GM21390 (cell line): ENCODE results near the gene LONP2.
"Not testable (repeated sequence)": the region's sequence is repeated elsewhere in the genome, so short reads cannot be mapped to it uniquely, and the experiment has no call there.

Experiments used
- ATAC-seq: cut with Tn5 transposase; IDR thresholded peaks from one replicate; pipeline ENCODE4 v1.9.1; 2021; ENCODE audit not compliant: unreplicated experiment

The LONP2 gene

DNA sequence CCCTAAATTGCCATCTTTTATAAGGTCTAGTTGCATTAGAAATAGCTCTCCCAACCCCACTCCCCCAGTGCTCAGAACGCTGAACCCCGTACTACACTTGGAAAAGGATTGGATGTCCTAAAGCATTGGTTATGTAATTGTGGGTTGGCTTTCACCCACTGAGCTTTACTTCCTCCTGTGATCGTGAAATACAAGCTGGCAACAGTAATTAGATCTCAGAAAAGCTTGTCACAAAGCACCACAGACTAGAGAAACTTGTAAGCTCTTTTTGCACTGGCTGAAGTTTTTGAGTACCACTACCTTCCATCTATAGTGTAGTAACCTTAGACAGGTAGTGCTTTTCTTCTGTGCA is 86.7 kb downstream of the LONP2 start:
- ATAC-seq, result no peak

- ATAC-seq, result no peak
Measured at GRCh38 chr16:48332978-48333377, 88.9 kb downstream of the LONP2 start.

DNA sequence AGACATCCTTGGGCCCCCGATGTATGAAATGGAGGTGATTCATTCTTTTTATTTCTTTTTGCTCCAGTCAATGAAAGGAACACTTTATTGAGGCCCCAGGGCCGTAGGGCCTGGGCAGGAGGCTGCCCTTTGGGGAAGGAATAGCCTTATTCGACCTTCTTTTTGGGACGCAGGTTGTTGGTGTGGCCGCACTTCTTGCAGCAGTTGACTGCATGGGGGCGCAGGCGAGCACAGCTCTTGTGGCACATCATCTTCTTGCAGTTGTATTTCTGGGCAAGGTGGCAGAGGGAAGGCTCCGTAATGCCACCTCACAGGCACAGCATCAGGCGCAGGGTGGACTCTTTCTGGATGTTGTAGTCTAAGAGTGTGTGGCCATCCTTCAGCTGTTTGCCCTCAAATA is 90.2 kb downstream of the LONP2 start:
- ATAC-seq, result no peak

- no peak for ATAC-seq
Measured at GRCh38 chr16:48335961-48336360, 91.9 kb downstream of the LONP2 start.

- no peak for ATAC-seq
Measured at GRCh38 chr16:48340054-48340453, 96.0 kb downstream of the LONP2 start.

- no peak for ATAC-seq
Measured at GRCh38 chr16:48342591-48342990, 98.5 kb downstream of the LONP2 start.

DNA sequence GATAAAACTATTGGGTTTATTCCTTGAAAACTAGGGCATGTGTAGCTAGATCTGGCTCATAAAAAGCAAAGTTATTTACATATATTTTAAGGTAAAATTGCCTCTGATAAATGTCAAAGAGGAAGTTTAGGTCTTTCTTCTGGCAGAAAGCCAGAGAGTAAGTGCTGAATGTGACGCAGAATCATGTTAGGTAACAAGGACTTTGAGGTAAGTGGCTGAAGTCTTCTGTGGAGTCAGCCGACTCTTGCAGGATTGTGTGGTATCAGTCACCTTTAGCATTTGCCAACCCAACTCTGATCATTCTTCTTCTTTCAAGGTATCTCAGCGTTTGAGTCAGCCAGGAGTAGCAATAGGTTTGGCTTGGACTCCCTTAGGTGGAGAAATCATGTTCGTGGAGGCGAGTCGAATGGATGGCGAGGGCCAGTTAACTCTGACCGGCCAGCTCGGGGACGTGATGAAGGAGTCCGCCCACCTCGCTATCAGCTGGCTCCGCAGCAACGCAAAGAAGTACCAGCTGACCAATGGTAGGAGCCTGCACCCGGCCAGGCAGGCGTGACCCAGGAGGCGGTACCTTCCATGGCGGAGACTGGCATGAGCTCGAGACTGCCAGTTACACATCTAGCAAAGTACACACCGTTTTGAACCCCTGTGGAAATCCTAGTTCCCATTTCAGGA is 103.2 kb downstream of the LONP2 start:
- ATAC-seq, result no peak

DNA sequence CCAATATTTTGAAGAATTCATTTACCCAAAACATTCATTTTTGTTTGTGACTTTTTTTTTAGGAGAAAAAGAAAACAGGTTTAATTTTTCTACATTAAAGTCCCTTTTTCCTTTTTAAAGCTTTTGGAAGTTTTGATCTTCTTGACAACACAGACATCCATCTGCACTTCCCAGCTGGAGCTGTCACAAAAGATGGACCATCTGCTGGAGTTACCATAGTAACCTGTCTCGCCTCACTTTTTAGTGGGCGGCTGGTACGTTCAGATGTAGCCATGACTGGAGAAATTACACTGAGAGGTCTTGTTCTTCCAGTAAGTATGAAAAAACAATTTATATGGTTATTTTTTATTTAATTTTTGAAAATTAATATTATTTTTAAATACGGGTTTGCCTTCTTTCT is 103.9 kb downstream of the LONP2 start:
- no peak for ATAC-seq

- no peak for ATAC-seq
Measured at GRCh38 chr16:48350736-48351135, 106.6 kb downstream of the LONP2 start.

DNA sequence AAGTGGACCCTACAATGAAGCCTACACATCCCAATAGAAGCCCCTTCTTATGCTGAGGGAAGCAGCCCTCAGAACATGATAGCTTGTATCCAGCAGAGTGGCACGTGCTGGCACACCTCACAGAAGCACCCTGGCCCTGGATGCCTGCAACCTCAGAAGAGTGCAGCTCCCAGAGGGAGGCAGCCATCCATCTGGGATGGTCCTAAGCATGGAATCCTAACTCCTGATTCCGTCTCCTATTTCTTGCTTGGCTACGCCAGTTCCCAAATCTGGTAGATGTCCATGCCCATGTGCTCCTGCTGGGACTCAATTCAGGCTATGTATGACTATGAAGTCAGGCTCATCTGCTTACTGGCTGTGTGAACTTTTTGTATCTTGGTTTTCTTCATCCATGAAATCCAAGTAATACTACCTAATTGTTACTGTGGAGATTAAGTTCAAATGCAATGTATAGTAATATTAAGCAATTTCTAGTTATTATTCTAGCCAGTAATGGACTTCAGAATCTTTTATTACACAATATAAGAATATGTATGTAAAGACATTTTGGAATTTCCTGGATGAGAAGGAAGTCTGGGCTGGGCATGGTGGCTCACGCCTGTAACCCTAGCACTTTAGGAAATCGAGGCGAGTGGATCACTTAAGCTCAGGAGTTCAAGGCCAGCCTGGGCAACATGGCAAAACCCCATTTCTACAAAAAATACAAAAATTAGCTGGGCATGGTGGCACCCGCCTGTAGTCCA is 108.7 kb downstream of the LONP2 start:
- ATAC-seq, result no peak

- peak; percentile 79 for ATAC-seq
Measured at GRCh38 chr16:48353565-48354163, 109.6 kb downstream of the LONP2 start.

DNA sequence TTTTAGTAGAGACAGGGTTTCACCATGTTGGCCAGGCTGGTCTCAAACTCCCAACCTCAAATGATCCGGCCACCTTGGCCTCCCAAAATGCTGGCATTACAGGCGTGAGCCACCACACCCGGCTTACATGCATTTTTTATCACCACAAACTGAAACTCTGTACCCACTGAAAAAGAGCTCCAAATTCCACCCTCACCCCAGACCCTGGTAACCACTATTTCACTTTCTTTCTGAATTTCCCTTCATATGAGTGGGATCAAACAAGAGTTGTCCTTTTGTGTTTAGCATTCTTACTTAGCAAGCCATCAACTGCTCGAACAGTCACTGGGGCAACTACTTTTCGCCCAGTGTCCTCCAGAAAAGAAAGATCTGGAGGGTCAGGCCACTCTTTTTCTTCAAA is 110.3 kb downstream of the LONP2 start:
- ATAC-seq, result not testable (repeated sequence)

GRCh38 chr16:48354877-48355855 is 111.1 kb downstream of the LONP2 start:
- ATAC-seq, result no peak

DNA sequence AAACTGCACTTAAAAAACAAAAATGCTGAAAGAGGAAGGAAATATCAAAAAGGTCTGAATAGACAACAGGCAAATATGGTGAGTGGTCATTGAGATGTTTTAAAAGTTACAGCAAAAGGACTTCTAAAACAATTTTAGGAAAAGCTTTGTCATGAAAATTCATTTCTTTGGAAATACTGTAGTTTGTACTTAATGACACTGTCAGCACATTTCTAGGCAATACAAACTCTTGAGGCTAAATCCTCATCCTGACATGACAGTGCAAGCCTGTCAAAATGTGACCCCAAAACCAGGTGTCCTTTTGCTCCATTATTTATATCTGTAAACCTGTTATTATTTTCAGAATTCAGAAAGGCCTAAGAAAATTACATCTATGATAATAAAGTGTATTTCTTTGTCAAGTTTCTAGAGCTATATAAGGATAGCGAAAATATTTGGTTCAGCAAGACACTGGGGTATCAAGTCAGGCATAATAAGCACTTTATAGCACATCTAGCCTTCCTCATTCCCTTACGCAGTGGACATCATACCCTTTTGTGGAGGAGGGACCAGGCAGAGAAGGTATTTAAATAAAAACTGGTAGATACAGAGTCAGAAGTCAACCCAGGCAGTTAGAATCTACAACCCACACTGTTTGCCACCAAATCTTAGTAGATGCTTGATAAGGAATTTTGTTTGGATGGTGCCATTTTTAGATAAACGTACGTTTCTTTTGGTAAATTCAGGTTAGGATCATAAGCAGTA is 112.7 kb downstream of the LONP2 start:
- ATAC-seq, result no peak

DNA sequence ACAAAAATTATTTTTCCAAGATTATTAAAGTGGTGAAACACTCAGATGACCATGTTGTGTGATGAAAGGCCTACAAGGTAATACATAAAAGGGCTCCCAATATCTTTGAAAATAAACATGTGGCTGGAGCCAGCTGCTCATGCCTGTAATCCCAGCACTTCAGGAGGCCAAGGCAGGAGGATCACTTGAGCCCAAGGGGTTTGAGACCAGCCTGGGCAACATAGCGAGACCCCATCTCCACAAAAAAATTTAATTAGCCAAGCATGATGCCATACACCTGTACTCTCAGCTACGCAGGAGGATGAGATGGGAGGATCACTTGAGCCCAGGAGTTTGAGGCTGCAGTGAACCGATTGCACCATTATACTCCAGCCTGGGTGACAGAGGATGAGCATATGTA is 114.3 kb downstream of the LONP2 start:
- no peak for ATAC-seq

DNA sequence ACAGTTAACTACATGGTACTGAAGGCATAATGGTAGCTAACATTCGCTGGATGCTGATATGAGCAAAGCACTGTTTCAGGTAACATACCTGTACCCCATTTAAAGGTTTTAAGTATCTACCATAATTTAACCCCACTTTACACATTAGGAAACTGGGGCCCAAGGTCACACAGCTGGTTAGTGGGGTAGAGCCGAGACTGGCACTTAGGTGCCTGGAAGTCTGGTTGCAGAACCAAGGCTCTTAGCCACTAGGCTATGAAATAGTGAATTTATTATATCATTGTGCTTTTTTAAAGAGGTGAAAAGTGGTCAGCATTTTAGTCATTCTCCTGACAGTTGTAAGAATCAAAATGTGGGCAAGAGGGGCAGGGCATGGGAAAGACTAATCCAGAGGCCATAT is 115.9 kb downstream of the LONP2 start:
- no peak for ATAC-seq

DNA sequence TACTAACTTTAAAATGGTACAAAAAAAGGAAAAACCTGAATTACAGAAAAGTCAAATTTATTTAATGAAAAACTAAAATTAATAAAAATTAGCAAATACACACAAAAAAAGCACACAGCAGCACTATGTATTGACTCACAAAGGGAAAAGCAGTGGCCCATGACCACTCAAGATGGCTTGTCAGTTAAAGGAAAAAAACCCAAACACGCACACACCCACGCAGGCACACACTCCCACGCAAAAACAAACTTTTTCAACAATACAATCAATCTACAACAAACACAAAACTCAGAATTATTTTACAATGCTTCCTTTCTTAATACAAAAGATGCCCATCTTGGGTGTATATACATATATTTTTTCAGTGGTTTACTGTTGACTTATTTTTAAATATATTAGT is 116.9 kb downstream of the LONP2 start:
- ATAC-seq, result no peak

- no peak for ATAC-seq
Measured at GRCh38 chr16:48361540-48362144, 117.5 kb downstream of the LONP2 start.

GRCh38 chr16:48365025-48365600 is 121.0 kb downstream of the LONP2 start:
- no peak for ATAC-seq
